Muscle of leg (tissue), 11 donors: ENCODE data around the gene TSPAN33. TPM values are rescaled to one million over a fixed set of nuclear protein-coding genes. Genes with fewer than 3 reads are reported as not detected.
"Not testable (repeated sequence)": the region's sequence is repeated elsewhere in the genome, so short reads cannot be mapped to it uniquely, and the experiment has no call there.

Source experiments
- DNase-seq: peaks from one replicate; pipeline ENCODE4 v3.0.0; 2013
- H3K27ac ChIP-seq: one replicate; pipeline ENCODE4 v1.5.1; 2013; ENCODE audit warnings: mild to moderate bottlenecking, low read length, control low read depth
- H3K27me3 ChIP-seq: one replicate; pipeline ENCODE4 v1.6.1; 2013; ENCODE audit warnings: low read length; ENCODE audit not compliant: control insufficient read depth, insufficient read depth
- H3K36me3 ChIP-seq: one replicate; pipeline ENCODE4 v1.6.1; 2013; ENCODE audit warnings: low read length; ENCODE audit not compliant: control insufficient read depth, insufficient read depth
- H3K4me1 ChIP-seq: one replicate; pipeline ENCODE4 v1.6.1; 2013; ENCODE audit warnings: low read length; ENCODE audit not compliant: control insufficient read depth, insufficient read depth
- H3K4me3 ChIP-seq: one replicate; pipeline ENCODE4 v1.5.1; 2013; ENCODE audit warnings: low read length, control low read depth
- H3K9me3 ChIP-seq: replicated peaks from 2 replicates; pipeline ENCODE4 v1.6.1; 2013; ENCODE audit warnings: low read depth, low read length; ENCODE audit not compliant: control insufficient read depth
- WGBS: methylation state at CpG from one replicate; pipeline ENCODE4 v1.1.5; 2013; ENCODE audit warnings: missing lambda C conversion rate; ENCODE audit not compliant: insufficient coverage; 5-methylcytosine and 5-hydroxymethylcytosine counted together
- polyA plus RNA-seq, 8 donors: library from polyadenylated mRNA; unstranded; fragments of 120-200 nt; gene quantifications; one replicate each; pipeline versions ENCODE4 v1.2.1 to v1.2.3, GENCODE V29; 2013; ENCODE audit warnings: inconsistent platforms in 1 of 8, low replicate concordance in 1 of 8; ENCODE audit not compliant: insufficient read length in 8 of 8, insufficient read depth in 1 of 8
- total RNA-seq: library from RNA; stranded (reverse); fragments of 120-200 nt; gene quantifications from one replicate; pipeline ENCODE4 v1.2.4, GENCODE V29; 2013

The TSPAN33 gene
- total and polyA plus RNA-seq, 9 donors = 23.9 to 52.4 (median 45.8) TPM

DNA sequence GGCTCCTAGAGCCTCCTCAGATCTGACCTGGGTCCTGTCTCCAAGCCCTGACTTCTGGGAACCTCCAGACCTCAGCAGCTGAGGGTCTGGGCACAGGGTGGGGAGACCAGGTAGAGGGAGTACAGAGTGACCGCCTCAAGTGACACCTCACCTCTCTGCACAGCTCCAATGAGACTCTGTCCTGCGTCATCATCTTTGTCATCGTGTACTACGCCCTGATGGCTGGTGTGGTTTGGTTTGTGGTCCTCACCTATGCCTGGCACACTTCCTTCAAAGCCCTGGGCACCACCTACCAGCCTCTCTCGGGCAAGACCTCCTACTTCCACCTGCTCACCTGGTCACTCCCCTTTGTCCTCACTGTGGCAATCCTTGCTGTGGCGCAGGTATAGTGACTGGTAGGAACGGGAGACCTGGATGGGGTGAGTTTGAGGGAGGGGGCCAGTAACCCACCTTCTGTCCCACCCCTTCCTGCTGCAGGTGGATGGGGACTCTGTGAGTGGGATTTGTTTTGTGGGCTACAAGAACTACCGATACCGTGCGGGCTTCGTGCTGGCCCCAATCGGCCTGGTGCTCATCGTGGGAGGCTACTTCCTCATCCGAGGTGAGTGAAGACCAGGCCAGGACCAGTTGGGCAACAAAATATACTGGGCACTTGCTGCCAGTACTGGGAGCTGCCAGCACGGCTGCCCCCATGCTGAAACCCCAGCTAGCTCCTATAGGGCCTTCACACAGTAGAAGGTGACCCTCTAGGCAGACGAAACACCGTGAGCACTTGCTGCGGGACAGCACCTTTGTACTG is 61.7 kb downstream of the TSPAN33 start:
- Histone ChIP-seq H3K27me3 (no peaks in the 10 kb centered on the region), H3K4me3 (no peak overlapping the region), H3K9me3 (no peaks in the 10 kb centered on the region), H3K36me3 (peaks cover 59% of the 10 kb centered on the region), H3K27ac (no peak overlapping the region), H3K4me1 (peaks cover 3% of the 10 kb centered on the region)
- DNase-seq = no peak
- WGBS = 89% methylated on average over 8 of the region's 18 CpGs

DNA sequence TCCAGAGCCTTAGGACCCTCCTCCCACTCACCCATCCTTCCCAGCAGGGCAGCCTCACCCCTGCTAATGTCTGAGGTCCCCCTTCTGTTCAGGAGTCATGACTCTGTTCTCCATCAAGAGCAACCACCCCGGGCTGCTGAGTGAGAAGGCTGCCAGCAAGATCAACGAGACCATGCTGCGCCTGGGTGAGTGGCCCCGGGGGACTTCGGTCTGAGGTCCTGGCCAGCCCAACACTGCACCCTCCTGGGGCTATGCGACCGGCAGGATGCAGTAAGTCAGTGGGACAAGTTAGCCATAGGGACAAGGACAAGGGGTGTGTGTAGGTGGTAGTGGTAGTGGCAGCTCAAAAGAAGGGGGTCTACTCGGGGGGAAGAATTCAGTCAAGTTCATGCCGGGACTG is 64.2 kb downstream of the TSPAN33 start:
- WGBS = 71% methylated on average over 7 of the region's 9 CpGs
- H3K4me3 ChIP-seq = no peak overlapping the region
- no peaks in the 10 kb centered on the region for H3K27me3 ChIP-seq
- no peaks in the 10 kb centered on the region for H3K9me3 ChIP-seq
- no peak overlapping the region for H3K27ac ChIP-seq
- peaks cover 3% of the 10 kb centered on the region for H3K4me1 ChIP-seq
- H3K36me3 ChIP-seq = peaks cover 72% of the 10 kb centered on the region
- DNase-seq = no peak

DNA sequence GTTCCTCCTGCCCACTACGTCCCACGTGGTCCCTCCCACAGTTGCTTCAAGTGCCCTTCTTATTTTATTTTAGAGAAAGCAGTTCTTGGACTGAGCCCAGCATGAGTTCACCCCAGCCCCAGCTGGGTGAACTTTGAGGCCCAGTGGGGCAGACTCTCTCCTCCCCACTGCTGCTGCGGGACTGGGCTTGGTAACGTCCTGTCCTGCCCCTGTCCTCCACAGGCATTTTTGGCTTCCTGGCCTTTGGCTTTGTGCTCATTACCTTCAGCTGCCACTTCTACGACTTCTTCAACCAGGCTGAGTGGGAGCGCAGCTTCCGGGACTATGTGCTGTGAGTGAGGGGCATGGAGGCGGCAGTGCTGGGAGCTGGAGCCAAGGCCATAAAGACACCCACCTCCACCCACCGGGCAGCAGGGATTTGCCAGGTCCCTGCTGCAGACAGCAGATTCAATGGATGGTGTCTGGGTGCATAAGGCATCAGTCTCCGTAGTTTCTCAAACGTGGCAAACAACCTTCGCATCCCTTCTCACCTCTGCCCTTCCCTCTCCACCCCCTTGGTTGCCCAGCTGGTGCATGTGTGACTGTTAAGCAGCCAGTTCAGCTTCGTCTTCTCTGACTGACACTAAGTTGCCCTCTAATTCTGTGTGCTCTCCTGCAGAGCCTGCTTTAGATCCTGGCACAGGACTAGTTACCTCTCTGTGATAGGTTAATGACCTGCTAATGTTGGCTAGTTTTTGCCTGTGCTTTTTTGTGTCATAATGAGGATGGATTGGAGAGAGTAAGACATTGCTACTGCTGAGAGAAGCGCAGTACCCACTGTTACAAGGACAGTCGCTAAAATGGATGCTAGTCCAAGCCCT is 64.8 kb downstream of the TSPAN33 start:
- Histone ChIP-seq H3K27me3 (no peaks in the 10 kb centered on the region), H3K4me3 (no peak overlapping the region), H3K9me3 (no peaks in the 10 kb centered on the region), H3K36me3 (peaks cover 72% of the 10 kb centered on the region), H3K27ac (no peak overlapping the region), H3K4me1 (peaks cover 3% of the 10 kb centered on the region)
- WGBS = 77% methylated on average over 6 of the region's 15 CpGs
- DNase-seq = no peak

DNA sequence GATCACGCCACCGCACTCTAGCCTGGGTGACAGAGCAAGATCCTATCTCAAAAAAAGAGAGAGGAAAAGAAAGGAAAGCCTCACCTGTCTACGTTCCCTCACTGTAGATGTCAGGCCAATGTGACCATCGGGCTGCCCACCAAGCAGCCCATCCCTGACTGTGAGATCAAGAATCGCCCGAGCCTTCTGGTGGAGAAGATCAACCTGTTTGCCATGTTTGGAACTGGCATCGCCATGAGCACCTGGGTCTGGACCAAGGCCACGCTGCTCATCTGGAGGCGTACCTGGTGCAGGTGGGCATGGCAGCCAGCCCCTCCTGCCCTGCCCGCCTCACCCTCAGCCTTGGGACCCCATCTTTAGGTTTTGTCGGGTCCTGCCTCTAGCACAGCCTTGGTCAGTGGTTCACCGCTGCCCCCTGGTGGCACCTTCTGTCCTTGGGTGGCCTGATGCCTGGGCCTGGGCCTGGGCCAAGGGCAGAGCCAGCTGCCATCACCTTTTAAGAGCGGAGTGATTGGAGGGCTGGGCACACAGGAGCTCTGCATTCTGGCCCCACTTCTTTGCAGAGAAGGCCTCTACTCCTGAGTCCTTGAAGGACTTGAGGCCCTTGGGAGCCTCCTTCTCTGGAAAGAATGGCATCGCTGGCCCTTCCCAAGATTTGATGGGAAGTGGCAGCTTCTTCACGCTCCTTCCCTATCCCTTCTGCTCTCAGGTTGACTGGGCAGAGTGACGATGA is 65.9 kb downstream of the TSPAN33 start:
- Histone ChIP-seq H3K4me1 (peaks cover 3% of the 10 kb centered on the region), H3K27ac (no peak overlapping the region), H3K9me3 (no peaks in the 10 kb centered on the region), H3K36me3 (peaks cover 66% of the 10 kb centered on the region), H3K27me3 (no peaks in the 10 kb centered on the region), H3K4me3 (no peak overlapping the region)
- DNase-seq = peak; percentile 71
- 76% methylated on average over 16 of the region's 16 CpGs for WGBS

DNA sequence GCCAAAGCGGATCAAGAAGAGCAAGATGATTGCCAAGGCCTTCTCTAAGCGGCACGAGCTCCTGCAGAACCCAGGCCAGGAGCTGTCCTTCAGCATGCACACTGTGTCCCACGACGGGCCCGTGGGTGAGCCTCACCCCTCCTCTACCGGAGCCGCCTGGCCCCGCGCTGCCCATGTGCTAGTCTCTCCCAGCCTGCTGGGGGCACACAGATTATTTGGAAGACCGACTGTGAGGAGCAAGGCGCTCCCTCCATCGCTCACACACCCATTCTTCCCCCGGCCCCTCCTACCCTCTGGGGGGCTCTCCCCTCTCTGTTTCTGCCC is 66.4 kb downstream of the TSPAN33 start:
- peaks cover 61% of the 10 kb centered on the region for H3K36me3 ChIP-seq
- H3K27me3 ChIP-seq = no peaks in the 10 kb centered on the region
- 92% methylated on average over 9 of the region's 14 CpGs for WGBS
- DNase-seq = no peak
- peaks cover 3% of the 10 kb centered on the region for H3K4me1 ChIP-seq
- H3K9me3 ChIP-seq = no peaks in the 10 kb centered on the region
- H3K27ac ChIP-seq = no peak overlapping the region
- H3K4me3 ChIP-seq = no peak overlapping the region

DNA sequence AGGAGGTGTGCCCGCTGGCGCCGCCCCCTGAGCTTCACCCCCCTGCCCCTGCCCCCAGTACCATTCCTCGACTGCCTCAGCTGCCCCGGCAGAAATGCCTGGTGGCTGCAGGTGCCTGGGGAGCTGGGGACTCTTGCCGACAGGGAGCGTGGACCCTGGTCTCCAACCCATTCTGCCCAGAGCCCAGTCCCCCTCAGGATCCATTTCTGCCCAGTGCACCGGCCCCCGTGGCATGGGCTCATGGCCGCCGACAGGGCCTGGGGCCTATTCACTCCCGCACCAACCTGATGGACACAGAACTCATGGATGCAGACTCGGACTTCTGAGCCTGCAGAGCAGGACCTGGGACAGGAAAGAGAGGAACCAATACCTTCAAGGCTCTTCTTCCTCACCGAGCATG is 67.6 kb downstream of the TSPAN33 start:
- Histone ChIP-seq H3K36me3 (peaks cover 52% of the 10 kb centered on the region), H3K4me1 (peaks cover 3% of the 10 kb centered on the region), H3K27ac (no peak overlapping the region), H3K27me3 (no peaks in the 10 kb centered on the region), H3K9me3 (no peaks in the 10 kb centered on the region), H3K4me3 (no peak overlapping the region)
- WGBS = 87% methylated on average over 9 of the region's 14 CpGs
- DNase-seq = no peak

DNA sequence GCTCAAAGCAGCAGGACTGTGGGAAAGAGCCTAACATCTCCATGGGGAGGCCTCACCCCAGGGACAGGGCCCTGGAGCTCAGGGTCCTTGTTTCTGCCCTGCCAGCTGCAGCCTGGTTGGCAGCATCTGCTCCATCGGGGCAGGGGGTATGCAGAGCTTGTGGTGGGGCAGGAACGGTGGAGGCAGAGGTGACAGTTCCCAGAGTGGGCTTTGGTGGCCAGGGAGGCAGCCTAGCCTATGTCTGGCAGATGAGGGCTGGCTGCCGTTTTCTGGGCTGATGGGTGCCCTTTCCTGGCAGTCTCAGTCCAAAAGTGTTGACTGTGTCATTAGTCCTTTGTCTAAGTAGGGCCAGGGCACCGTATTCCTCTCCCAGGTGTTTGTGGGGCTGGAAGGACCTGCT is 68.1 kb downstream of the TSPAN33 start:
- DNase-seq = no peak
- Histone ChIP-seq H3K27ac (no peak overlapping the region), H3K4me3 (no peak overlapping the region), H3K27me3 (no peaks in the 10 kb centered on the region), H3K4me1 (peaks cover 3% of the 10 kb centered on the region), H3K36me3 (peaks cover 47% of the 10 kb centered on the region), H3K9me3 (no peaks in the 10 kb centered on the region)
- 63% methylated on average over 3 of the region's 4 CpGs for WGBS

DNA sequence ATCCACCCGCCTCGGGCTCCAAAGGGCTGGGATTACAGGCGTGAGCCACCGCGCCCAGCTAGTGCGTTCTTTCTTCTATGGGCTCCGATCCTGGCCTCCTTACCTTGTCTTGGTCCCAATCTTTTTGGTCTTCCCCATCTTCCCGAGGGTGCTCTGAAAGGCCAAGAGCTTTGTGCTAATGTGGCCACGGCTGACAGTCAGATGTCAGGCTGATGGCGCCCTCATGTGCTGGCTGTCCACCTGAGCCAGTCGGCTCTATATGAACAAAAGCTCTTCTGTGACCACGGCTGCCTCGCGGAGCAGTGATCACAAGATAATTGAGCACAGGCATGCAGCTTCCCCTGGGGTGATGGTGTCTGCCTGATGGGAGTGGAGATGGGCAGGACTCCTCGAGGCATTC is 69.3 kb downstream of the TSPAN33 start:
- DNase-seq = peak; percentile 55
- H3K4me1 ChIP-seq = peaks cover 7% of the 10 kb centered on the region
- no peak overlapping the region for H3K4me3 ChIP-seq
- H3K27me3 ChIP-seq = no peaks in the 10 kb centered on the region
- no peaks in the 10 kb centered on the region for H3K9me3 ChIP-seq
- no peak overlapping the region for H3K27ac ChIP-seq
- H3K36me3 ChIP-seq = peaks cover 38% of the 10 kb centered on the region
- 55% methylated on average over 14 of the region's 15 CpGs for WGBS

DNA sequence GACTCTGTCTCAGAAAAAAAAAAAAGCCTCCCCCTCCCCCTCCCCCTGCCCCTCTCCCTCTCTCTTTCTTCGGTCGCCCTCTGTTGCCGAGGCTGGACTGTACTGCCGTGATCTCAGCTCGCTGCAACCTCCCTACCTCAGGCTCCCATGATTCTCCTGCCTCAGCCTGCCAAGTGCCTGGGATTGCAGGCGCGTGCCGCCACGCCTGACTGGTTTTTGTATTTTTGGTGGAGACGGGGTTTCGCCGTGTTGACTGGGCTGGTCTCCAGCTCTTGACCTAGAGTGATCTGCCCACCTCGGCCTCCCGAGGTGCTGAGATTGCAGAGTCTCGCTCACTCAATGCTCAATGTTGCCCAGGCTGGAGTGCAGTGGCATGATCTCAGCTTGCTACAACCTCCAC is 71.2 kb downstream of the TSPAN33 start:
- H3K36me3 ChIP-seq = peaks cover 26% of the 10 kb centered on the region
- not testable (repeated sequence) for H3K4me1 ChIP-seq, H3K27ac ChIP-seq, H3K9me3 ChIP-seq, H3K4me3 ChIP-seq, DNase-seq, H3K27me3 ChIP-seq
- 100% methylated on average over 6 of the region's 15 CpGs for WGBS

DNA sequence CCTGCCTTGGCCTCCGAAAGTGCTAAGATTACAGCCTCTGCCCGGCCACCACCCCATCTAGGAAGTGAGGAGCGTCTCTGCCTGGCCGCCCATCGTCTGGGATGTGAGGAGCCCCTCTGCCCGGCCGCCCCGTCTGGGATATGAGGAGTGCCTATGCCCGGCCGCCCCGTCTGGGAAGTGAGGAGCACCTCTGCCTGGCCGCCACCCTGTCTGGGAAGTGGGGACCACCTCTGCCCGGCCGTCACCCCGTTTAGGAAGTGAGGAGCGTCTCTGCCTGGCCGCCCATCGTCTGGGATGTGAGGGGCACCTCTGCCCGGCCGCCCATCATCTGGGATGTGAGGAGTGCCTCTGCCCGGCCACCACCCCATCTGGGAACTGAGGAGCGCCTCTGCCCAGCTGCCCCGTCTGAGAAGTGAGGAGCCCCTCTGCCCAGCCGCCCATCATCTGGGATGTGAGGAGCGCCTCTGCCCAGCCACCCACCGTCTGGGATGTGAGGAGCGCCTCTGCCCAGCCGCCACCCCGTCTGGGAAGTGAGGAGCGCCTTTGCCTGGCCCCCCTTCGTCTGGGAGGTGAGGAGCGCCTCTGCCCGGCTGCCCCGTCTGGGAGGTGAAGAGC is 71.7 kb downstream of the TSPAN33 start:
- H3K27me3 ChIP-seq, H3K9me3 ChIP-seq, H3K4me3 ChIP-seq, DNase-seq, H3K27ac ChIP-seq, H3K4me1 ChIP-seq: not testable (repeated sequence)
- WGBS = 98% methylated on average over 28 of the region's 34 CpGs
- H3K36me3 ChIP-seq = peaks cover 21% of the 10 kb centered on the region
